CD4-positive, alpha-beta T cell treated with Interleukin-15 for 4 hours (primary cell): ENCODE data around the gene GINS1.
A peak's percentile ranks its signal among the peaks of the same experiment; 100 is the strongest.
"Not testable (repeated sequence)": the region's sequence is repeated elsewhere in the genome, so short reads cannot be mapped to it uniquely, and the experiment has no call there.

Experiments used
- DNase-seq: peaks from one replicate; pipeline ENCODE4 v3.0.0-alpha.2; 2020; ENCODE audit warnings: low spot score

GINS1 gene

GRCh38 chr20:25454153-25454900 lies 46.9 kb downstream of the GINS1 start:
- DNase-seq, result no peak

GRCh38 chr20:25457886-25458680 lies 50.6 kb downstream of the GINS1 start:
- no peak for DNase-seq

- no peak for DNase-seq
Observed at GRCh38 chr20:25459111-25459830, 51.8 kb downstream of the GINS1 start.

GRCh38 chr20:25459916-25460535 lies 52.6 kb downstream of the GINS1 start:
- DNase-seq, result no peak

GRCh38 chr20:25460566-25461280 lies 53.2 kb downstream of the GINS1 start:
- no peak for DNase-seq

GRCh38 chr20:25461281-25461650 lies 53.8 kb downstream of the GINS1 start:
- no peak for DNase-seq

- DNase-seq, result no peak
Observed at GRCh38 chr20:25461786-25462545, 54.5 kb downstream of the GINS1 start.

- no peak for DNase-seq
Observed at GRCh38 chr20:25464501-25465242, 57.2 kb downstream of the GINS1 start.

- no peak for DNase-seq
Observed at GRCh38 chr20:25465243-25466135, 58.0 kb downstream of the GINS1 start.

- no peak for DNase-seq
Observed at GRCh38 chr20:25466846-25467245, 59.4 kb downstream of the GINS1 start.

GRCh38 chr20:25467441-25467840 lies 60.0 kb downstream of the GINS1 start:
- no peak for DNase-seq

GRCh38 chr20:25468126-25469075 lies 60.9 kb downstream of the GINS1 start:
- DNase-seq, result no peak

- no peak for DNase-seq
Observed at GRCh38 chr20:25469558-25469957, 62.1 kb downstream of the GINS1 start.

- peak; percentile 21 for DNase-seq
Observed at GRCh38 chr20:25470045-25470444, 62.6 kb downstream of the GINS1 start.

GRCh38 chr20:25471020-25471419 lies 63.5 kb downstream of the GINS1 start:
- no peak for DNase-seq

- DNase-seq, result not testable (repeated sequence)
Observed at GRCh38 chr20:25473297-25473696, 65.8 kb downstream of the GINS1 start.

- no peak for DNase-seq
Observed at GRCh38 chr20:25476106-25477013, 68.9 kb downstream of the GINS1 start.
